LoVo (cell line): Measurements from ENCODE around the gene OSBPL3.

Experiments used
- DNase-seq: peaks from one replicate; pipeline ENCODE4 v3.0.0-alpha.2; 2016; ENCODE audit warnings: low spot score

The OSBPL3 gene

DNA sequence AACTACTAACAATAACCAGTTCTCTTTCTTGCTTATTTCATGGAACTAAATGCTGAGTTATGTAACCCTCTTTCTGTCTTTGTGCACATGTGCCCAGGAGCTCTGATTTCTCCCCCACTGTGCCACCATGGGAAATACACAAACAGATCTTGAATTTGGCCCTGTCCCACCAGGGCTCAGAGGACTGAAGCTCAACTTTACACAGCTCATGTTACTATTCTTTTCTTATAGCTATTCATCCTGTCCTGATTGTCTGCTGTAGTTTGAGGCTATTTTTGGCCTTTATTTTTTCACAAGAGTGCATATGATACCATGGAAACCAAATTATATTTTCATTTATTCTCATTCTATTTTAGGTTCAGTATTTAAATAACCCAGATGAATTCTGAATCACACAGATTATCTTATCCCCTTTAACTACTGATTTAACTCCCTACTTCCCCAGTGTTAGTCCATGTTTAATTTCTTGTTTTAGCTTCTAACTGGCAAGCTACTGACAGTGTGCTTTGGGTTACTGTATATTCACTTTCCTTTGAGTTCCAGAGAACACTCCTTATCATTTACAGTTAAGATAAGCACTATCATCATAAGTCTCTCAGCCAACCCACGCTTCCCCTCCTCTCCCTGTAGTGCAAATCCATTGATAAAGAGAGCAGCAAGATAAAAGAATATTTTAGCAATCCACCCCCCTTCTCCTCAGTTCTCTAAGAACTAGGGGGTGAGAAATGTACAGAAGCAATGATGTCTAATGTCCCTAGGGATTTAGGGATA is 150.9 kb downstream of the OSBPL3 start:
- DNase-seq, result no peak

DNA sequence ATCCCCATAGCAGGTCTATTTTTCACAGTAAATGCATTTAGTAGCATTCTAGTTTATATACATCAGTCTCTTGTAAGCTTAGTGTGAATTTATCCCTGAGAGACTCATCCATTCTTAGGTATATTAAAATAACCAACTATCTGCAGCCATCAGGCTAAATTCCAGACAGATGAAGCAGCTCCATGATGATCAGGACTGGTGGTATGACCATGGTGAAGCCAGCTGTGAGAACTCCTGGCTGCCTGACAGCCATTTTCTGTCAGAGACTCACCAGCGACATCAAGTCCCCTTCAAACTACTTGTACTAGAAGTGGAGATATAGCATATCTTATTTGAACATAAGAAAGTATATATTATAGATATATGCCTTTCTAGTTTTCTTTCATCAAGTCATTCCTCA is 152.4 kb downstream of the OSBPL3 start:
- no peak for DNase-seq

DNA sequence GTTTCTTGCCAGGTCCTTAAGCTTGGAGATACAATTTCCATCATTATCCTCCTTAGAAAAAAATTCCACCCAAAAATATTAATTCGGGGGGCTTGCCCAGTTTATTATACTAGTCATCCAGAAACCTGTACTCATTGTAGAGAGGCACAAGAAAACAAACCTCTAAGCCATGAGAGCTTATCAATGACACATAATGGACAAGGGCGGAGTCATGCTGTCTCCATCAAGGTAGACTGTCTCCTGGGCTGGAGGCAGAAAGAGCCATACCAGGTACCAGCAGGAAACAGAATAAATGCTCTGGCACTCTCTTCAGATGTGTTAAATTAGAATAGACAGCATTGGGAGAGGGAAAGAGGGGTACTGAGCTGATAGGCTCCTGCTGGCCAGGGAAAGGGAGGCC is 153.0 kb downstream of the OSBPL3 start:
- DNase-seq, result peak; percentile 45

DNA sequence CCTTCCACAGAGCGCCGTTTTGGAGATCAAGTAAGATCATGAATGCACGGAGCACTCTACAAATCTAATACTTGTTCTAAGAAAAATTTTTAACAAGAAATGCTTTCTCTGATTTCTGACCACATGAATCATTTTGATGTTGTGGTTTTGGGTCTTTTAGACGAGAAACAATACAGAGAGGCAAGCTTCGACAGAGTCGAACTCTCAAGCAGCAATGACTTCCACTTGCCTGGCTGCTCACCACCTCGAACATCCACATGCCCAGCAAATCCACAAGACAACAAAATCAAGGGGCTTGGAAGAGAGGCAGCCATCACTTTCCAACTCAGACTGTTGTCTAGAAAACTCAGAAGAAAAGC is 153.3 kb downstream of the OSBPL3 start:
- peak; percentile 17 for DNase-seq

DNA sequence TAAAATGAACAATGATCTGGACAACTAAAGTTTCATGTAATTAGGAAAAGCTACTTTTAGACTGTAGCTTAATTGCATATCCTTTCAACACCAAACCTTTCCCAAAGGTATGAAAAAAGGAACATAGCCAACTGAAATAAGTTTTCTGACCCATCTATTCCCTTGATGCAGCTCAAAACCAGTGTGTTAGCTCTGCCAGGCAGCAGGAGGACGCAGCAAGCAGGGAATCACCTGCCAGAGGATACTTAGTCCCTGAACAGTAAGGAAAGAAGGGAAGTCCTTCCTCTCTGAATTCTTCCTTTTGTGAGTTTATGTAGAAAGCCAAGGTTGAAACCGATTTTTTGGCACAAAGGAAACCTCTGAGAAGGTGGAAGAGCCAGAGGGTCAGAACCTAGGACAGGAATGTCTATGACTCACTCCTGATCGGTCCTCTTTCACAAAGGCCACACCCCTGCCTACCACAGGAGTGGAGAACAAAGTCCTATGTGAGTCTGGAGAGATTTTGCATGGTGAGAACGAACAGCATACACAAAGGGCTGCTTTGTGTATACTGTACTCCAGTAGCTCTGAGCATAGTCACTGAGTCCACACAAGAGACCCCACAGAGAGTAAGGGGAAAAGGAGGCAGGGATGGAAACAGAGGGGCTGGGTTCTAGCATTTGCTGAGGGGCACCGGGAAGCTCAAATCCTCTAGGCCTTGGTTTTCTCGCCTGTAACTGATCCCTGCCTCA is 153.9 kb downstream of the OSBPL3 start:
- DNase-seq, result peak; percentile 95

DNA sequence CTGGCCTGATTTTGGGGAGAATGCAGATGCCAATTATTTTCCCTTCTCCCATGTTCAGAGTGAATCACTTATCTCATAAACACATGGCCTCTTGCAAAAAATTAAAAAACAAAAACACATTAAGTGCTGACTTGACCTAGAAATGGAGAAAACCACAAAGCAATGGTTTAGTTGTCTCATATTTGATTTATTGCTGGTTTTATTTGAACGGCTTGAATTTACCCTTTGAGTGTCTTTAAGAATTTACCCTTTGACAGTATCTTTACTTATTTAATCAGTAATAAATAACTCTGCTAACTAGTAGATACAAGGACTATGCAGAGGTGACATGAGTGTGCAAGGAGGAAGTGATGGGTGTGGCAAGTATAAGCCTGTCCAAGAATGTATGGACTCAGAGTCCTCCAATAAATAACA is 154.6 kb downstream of the OSBPL3 start:
- DNase-seq, result peak; percentile 76

DNA sequence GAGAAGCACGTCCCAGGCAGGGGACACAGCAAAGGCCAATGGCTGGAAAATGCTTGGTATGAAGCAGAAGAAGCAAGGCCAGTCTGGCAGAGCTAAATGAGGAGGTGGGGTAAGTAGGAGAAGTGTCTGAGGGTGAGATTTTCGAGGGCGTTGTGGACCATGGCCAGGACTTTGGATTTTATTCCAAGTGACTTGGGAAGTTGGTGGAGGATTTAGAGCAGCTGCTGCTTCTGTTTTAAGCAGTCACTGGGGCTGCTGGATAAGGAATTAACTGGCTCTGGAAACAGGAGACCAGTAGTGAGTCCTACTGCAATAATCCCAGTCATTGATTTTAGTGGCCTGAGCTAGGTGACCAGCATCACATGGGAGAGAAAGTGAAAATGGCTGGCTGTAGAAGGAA is 155.1 kb downstream of the OSBPL3 start:
- DNase-seq, result no peak

DNA sequence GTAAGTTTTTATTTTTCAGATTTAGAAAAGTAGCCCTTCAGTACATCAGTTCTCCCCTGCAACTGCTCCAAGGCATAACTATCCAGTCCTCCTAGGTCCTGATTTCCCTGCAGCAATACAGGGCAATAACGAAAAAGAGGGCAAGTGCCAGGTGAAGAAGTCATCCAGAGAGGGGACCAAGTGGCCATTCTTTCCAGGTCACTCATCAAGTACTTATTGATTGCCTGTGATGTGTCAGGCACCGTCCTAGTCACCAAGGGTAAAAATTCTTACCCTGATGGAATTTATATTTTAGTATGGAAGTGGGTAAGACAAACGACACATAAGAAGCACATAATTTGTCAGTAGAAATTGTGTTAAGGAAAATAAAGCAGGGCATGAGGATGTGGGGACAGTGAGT is 155.6 kb downstream of the OSBPL3 start:
- no peak for DNase-seq

DNA sequence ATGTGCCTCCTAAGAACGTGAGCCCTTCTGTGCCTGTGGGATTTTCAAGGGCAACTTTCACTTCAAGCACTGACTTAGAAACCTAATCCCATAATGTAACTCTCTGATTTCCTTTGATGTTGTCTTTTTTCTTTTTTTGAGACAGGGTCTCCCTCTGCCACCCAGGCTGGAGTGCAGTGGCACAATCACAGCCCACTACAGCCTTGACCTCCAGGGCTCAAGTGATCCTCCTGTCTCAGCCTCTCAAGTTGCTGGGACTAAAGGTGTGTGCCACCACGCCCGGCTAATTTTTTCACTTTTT is 158.3 kb downstream of the OSBPL3 start:
- DNase-seq, result no peak

DNA sequence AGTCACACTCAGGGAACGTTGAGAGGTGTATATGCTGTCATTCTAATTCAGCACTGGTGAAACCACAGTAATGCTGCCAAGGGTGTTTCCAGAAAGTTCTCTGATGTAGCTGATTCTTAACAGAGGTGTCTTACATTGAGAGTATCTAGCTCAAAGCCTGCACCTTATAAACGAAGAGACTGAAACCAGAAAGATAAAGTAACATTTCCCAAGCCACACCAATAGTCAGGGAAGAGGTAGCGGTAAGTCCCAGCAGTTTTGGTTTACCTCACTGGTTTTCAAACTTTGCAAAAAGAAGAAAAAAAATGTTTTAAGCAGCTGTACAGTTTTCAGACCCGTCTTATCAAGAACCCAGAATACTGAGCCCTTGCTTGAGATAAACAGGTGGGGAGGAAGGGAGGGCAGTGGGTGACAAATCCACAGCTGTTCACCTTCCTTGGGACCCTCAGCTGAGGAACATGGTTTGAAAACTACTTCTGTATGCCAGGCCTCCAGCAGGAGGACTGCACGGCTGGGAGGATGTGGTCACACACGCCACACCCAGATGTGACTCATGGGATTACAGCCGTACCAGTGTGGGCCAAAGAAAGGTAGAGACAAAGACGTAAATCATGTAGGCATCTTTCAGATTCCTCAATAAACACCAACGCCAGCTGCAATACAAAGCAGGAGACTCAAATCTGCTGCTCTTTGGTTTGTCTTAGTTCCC is 158.8 kb downstream of the OSBPL3 start:
- peak; percentile 98 for DNase-seq

DNA sequence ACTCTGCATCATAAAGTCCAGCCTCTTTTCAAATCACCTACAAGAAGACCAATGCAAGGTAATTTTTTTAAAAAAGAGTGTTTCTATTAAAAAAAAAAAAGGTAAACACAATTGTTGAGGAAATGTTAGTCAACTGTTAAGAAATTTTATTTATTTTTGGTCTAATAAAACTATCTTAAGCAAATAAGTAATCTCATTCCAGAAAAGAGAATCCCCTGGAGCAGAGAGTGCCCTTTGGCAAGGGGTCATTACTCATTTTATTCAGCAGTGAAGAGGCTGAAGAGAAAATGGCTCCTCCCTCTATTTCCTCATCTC is 159.3 kb downstream of the OSBPL3 start:
- DNase-seq, result peak; percentile 88

DNA sequence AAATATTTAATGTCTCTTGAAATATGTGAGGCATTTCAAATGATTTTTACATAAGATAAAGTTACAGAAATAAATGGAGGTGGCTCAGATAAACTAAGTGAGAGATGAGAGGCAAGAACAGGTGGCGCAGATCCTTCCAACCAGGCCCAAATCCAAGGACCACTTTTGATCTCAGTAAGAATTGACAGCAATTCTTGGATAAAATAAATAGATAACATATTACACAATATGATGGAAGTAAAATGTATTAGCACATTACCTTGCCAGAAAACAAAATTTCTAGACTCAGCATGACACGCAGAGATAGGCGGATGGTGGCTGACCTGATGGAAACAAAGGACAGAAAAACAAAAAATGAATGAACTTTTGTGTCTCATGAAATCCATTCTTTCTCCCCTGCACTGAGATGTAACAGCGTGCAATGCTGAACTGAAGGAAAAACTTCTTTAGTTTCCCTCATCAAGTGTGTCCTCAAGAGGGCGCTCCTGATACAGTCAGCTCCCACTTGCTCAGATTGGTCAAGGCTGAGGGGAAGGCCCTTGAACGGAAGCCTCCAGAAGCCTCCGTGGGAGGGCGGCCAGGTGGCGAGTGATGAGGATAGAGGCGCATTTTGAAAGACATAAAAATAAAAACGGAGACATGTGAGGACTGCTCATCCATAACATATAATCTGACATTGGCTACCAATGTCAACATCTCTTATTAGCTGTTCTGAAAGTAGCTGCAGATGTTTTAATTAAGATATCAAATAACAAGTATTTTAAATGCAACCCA is 159.9 kb downstream of the OSBPL3 start:
- peak; percentile 73 for DNase-seq

DNA sequence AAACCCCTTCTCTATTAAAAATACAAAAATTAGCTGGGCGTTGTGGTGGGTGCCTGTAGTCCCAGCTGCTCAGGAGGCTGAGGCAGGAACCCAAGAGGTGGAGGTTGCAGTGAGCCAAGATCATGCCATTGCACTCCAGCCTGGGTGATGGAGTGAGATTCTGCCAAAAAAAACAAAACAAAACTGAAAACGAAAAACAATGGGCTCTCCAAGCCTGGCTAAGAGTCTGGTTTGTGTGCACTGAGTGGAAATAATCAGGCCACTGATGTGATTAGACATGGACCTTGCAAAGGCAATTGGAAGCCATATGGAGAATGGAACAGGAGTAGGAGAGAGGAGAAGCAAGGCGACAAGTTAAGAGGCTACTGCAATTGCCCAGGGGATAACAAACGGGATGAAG is 162.6 kb downstream of the OSBPL3 start:
- DNase-seq, result no peak

DNA sequence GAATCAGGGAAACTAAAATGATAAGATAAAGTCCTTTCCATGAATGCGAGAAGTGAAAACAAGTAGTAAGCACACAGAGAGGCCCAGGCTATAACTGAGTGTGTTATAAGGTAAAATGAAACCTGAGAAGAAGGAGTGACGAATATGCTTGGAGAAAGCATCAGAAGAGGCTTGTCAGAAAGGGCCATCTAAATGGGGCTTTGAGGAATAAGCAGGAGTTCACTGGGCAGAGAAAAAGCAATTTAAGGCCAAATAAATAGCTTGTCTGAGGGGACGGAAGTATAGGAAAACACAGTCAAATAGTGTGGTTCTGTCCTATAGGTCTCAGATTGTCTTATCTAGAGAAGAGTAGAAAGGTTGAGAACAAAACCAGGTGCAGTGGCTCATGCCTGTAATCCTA is 163.1 kb downstream of the OSBPL3 start:
- DNase-seq, result no peak

DNA sequence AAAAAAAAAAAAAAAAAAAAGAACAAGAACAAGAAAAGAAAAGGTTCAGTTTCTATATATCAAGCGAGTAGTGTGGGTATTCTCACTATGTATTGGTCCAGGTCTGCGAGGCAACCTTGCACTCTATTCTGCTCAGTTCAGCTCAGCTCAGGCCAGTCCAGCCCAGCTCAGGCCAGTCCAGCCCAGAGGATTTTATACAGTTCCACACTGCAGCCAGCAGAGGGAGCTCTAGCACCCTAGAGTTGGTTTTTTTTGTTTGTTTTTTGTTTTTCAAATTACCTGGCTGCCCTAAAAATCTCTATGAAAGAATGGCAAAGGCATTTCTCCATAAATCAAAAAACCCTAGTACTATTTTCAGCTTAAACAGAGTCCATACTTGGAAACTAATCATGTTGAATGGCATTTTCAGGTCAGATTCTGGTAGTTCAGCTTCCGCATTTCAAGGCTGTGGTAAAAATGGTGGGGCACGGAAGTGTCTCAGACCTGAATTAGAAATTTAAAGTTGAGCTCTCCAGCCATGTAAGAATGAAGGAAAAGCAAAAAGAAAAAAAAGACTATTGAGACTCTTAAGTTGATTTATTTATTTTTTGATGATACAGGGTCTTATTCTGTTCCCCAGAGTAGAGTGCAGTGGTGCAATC is 167.6 kb downstream of the OSBPL3 start:
- DNase-seq, result peak; percentile 55

DNA sequence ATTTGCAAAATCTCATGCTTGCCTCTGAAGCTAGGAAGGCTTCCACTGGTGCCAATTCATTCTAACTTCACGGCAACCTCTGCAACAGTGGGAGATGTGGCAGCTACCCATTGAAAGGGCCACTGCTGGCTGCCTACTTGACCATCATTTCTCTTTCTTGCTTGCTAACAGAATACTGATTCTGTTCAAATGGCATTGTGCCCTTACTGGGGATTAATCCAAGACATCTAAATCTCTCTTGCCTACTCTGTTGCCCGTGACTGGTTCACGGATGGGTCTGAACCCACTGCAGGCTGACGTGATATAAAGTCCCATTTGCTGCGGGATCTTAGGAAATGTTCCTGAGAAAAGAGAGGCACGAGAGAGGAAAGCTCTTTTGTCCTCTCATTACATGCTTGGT is 171.5 kb downstream of the OSBPL3 start:
- DNase-seq, result no peak

DNA sequence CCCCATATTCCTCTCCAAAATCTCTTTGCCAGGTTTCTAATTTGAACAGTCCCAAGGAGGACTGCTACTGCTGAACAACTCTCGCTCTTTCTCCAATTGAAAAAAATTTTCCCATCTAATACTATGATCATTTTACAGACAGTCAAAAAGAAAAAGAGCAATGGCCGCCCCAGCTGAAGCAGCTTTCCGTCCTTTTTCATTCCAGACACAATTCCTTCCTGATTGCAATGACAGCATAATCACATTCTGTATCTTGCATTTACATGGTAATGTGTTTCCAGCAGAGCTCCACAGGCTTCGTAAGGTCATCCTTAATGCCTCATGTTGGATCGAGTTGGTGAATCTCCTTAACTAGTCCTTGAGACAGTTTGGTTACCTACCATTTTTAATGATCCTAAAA is 177.7 kb downstream of the OSBPL3 start:
- DNase-seq, result no peak

DNA sequence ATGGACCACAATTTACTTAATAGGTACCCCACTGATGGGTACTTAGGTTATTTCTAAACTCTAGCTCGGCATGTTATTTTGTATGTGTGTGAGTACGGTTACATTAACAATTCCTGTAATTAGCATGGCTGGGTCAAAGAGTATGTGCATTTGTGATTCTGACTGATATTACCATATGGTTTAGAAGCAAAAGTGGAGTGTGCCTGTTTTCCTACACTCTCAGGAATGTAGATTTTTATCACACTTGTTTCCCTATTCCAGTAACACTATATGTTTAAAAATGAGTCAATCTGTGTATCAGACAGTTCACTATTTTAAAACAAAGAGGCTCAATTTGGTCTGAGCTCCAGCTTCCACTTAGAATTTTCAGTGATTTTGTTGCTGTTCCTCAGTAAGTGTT is 178.1 kb downstream of the OSBPL3 start:
- no peak for DNase-seq

DNA sequence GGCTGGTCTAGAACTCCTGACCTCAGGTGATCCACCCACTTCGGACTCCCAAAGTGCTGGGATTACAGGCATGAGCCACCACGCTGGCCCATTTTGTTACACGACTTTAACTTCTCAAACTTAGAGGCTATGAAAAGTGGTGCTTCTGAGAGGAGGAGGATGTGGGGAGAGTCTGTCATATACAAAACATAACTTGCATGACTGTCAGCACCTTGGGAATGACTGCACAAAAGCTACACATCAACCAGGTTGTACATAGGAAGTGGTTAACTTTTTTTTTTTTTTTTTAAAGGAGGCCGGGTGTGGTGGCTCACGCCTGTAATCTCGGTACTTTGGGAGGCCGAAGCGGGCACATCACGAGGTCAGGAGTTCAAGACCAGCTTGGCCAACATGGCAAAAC is 179.3 kb downstream of the OSBPL3 start:
- no peak for DNase-seq

DNA sequence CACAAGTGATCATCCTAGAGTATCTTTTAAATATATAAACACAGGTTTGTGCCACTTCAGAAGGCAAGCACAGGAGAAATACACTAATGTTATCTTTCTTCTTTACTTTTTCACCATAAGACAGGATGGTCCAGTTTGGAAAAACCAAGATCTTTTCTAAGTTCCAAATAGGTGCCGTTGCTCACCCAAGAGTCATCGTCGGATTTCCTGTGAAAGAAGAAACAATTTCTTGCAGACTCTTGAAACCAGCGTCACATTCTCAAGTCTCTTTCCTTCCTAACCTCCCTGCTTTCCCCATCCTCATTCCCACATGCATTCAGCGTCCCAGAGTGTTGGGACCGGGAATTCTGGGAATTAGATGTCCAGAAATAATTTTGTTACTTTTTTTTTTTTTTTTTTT is 179.9 kb downstream of the OSBPL3 start:
- DNase-seq, result no peak

DNA sequence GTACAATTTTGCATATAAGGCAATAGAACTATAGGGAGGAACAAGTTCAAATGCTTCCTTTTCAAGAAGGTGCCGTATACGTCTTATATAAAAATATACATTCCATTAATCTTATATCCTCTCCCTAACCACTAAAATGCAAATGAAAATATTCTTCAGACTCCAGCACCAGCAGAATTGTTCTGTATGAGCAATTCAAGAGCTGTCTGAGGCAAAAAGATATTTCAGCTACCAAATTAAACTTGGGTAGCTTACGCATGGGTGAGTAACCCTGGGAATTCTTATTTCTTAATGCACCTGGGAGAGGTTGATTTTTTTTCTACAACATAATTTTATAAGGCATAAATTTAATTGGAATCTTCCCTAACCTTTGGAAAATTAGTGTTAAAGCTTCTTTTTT is 180.5 kb downstream of the OSBPL3 start:
- no peak for DNase-seq

DNA sequence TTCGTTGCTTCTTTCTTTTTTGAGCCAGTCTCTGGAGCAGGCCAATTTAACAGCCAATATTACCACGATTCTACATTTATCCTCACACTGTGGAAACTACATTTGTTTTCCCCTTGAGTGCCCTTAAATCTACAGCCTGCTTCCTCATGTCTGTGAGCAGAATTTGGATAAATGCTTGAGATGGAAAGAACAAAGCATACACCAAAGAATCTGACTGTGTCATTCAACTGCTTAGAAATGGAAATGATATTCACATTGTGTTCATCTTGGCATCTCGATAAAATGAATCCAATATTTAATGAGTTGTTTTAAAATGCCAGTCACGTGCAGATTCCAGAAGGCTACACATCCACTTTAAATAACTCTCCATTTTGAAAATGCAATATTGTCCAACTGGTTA is 181.7 kb downstream of the OSBPL3 start:
- no peak for DNase-seq
